HepG2 (cell line): Measurements from ENCODE around the gene TM2D3. TPM values are rescaled to one million over a fixed set of nuclear protein-coding genes. Genes with fewer than 3 reads are reported as not detected.

ENCODE experiments used
- AKAP8 ChIP-seq: sonication (generic); formaldehyde crosslinking; IDR thresholded peaks from 2 replicates; pipeline ENCODE4 v1.5.1; 2020; ENCODE audit warnings: mild to moderate bottlenecking, missing genetic modification reagents
- MXD4 ChIP-seq: IDR thresholded peaks from 2 replicates; pipeline ENCODE4 v1.6.1; 2016; ENCODE audit warnings: mild to moderate bottlenecking, missing biosample characterization, missing genetic modification reagents
- POLR2AphosphoS5 ChIP-seq: IDR thresholded peaks from 2 replicates; pipeline ENCODE4 v1.6.1; 2012; ENCODE audit warnings: low read depth, low read length
- PREB ChIP-seq: sonication (generic); formaldehyde crosslinking; IDR thresholded peaks from 2 replicates; pipeline ENCODE4 v1.4.0; 2020; ENCODE audit warnings: missing genetic modification reagents
- RERE ChIP-seq: IDR thresholded peaks from 2 replicates; pipeline ENCODE4 v1.6.1; 2016; ENCODE audit warnings: low read depth, missing genetic modification reagents, missing compliant biosample characterization
- ZBTB26 ChIP-seq: IDR thresholded peaks from 2 replicates; pipeline ENCODE4 v1.6.1; 2016; ENCODE audit warnings: missing compliant biosample characterization, missing genetic modification reagents, borderline replicate concordance
- ZBTB33 ChIP-seq: sonication (generic); formaldehyde crosslinking; IDR thresholded peaks from 2 replicates; pipeline ENCODE4 v1.4.0; 2020; ENCODE audit warnings: missing genetic modification reagents
- ZNF687 ChIP-seq: sonication (generic); formaldehyde crosslinking; IDR thresholded peaks from 2 replicates; pipeline ENCODE4 v1.5.1; 2020; ENCODE audit warnings: mild to moderate bottlenecking, missing genetic modification reagents, moderate library complexity
- polyA plus RNA-seq, 8 experiments: library from polyadenylated mRNA; depleted of rRNA in 3 of 8; stranded (reverse) in 7 of 8; unstranded in 1 of 8; fragments of >200 nt; fragmentation: Illumina TruSeq in 4 of 8; extraction: Trizol in 4 of 8; gene quantifications; 2 replicates each; pipeline versions ENCODE4 v1.2.1 to v1.2.3, GENCODE V29; 2011 to 2016; ENCODE audit warnings: low read depth in 4 of 8, missing spikeins in 1 of 8, mixed read lengths in 1 of 8; ENCODE audit not compliant: insufficient read depth in 1 of 8
- total RNA-seq, 5 experiments: library from RNA; depleted of rRNA; stranded (reverse); fragments of >200 nt; fragmentation: Illumina TruSeq; extraction: Trizol; gene quantifications; 2 replicates each; pipeline ENCODE4 v1.2.3, GENCODE V29; 2016; ENCODE audit warnings: low read depth in 1 of 5

The TM2D3 gene
- total and polyA plus RNA-seq, 2 of the 13 experiments (the other 11 are each of a cell fraction or from before 2014, with no cell fraction given): 31.1 to 72.7 TPM

- TF ChIP-seq ZNF687 (CRISPR knock-in tag) (peak; percentile 70), MXD4 (no peak), POLR2AphosphoS5 (no peak), ZBTB26 (CRISPR knock-in tag) (no peak), AKAP8 (CRISPR knock-in tag) (peak; percentile 20; the same call in 1 of the 2 replicates), PREB (CRISPR knock-in tag) (no peak), ZBTB33 (peak; percentile 64), RERE (no peak)
- TF ChIP-seq, all 625 proteins: peak for 9
These were observed 44.0 kb downstream of the TM2D3 start (continued) for GRCh38 chr15:101608201-101608600.
